HG03469 (cell line): ENCODE results near the gene NUTM2A.
"Not testable (repeated sequence)": the region's sequence is repeated elsewhere in the genome, so short reads cannot be mapped to it uniquely, and the experiment has no call there.

Experiments used
- ATAC-seq: cut with Tn5 transposase; IDR thresholded peaks from one replicate; pipeline ENCODE4 v1.9.1; 2021; ENCODE audit warnings: mild to moderate bottlenecking, moderate library complexity, moderate number of reproducible peaks; ENCODE audit not compliant: unreplicated experiment

The NUTM2A gene, protein sequence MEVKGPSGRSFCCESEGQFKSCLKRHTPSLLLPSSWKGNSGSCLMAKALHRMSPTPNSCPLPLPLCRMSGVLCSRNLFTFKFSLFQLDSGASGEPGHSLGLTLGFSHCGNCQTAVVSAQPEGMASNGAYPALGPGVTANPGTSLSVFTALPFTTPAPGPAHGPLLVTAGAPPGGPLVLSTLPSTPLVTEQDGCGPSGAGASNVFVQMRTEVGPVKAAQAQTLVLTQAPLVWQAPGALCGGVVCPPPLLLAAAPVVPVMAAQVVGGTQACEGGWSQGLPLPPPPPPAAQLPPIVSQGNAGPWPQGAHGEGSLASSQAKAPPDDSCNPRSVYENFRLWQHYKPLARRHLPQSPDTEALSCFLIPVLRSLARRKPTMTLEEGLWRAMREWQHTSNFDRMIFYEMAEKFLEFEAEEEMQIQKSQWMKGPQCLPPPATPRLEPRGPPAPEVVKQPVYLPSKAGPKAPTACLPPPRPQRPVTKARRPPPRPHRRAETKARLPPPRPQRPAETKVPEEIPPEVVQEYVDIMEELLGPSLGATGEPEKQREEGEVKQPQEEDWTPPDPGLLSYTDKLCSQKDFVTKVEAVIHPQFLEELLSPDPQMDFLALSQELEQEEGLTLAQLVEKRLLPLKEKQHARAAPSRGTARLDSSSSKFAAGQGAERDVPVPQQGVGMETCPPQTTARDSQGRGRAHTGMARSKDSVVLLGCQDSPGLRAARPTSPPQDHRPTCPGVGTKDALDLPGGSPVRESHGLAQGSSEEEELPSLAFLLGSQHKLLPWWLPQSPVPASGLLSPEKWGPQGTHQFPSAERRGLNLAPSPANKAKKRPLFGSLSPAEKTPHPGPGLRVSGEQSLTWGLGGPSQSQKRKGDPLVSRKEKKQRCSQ

GRCh38 chr10:87225148-87225547, at the start of gene NUTM2A:
Gene NUTM2A, plus strand, starts transcription at chr10:87225448. Its CDS starts 383 bp downstream, at chr10:87225831.
- not testable (repeated sequence) for ATAC-seq

DNA sequence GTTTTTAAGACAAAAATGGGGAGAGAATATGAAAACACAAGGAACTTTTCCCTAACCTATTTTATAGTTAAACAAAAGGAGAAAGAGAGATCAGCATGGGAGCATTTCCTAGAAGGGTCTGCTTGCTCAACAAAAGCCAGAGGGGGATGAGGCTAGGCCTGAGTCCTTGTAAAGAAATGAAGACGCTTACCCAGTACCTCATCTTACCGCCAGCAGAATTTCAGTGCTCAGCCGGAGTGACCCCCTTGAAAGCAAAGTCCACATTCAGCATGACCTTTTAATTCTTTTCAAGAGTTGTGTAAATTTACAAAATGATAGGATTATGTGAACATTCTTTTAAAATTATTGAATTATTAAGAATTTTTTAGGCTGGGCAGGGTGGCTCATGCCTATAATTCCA, 47.7 kb upstream of the NUTM2A start:
- ATAC-seq = not testable (repeated sequence)

DNA sequence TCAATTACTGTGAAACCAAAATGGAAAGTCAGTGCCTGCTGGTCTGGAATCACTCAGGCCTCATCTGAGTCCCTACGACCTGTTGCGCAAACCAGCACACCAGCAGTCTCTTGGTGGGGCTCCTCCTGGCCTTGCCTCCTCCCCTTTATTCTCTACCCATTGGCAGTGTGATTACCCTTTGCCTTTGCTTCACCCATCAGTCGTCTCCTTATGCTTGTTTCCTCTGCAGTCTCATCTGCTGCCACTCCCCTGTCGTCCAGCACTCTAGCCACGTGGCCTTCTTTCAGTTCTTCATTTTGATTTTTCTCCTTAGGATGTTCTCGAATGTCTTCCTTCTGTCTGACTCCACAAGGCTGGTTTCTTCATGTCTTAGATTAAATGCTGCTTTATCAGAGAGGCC, 40.8 kb upstream of the NUTM2A start:
- ATAC-seq = not testable (repeated sequence)

DNA sequence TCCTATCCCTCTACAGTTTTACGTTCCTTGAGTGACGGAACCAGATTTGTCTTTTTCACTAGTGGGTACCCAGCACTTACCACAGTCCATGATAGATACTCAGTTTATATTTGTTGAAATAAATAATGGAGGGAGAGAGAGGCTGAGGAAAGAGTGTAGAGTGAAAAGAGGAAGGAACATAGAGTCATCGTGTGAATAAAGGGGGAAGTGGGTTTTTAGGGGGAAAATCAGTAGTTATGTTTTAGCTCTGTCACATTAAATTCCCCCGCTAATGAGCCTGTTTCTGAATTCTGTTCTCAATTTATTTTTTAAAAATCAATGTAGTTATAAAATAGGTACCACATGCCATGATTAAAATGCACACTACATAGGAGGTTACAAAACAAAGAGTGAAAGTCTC, 39.2 kb upstream of the NUTM2A start:
- ATAC-seq = not testable (repeated sequence)

GRCh38 chr10:87187573-87187972, 37.7 kb upstream of the NUTM2A start:
- ATAC-seq = not testable (repeated sequence)

- ATAC-seq = not testable (repeated sequence)
These were observed 33.4 kb upstream of the NUTM2A start for GRCh38 chr10:87191841-87192240.

DNA sequence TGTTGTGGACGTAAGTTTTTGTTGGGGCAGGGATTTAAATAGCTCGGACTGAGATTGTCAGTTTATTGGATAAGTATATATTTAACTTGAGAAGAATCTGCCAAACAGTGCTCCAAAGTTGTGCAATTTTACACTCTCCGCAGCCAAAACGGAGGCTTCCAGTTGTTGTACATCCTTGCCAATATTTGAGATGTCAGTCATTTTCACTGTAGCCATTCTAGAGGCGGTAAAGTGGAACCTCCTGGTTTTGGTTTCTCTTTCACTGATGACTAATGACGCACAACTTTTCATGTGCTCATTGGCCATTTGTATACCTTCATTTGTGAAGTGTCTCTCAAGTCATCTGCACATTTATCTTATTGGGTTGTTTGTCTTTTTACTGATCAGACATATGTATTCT, 24.3 kb upstream of the NUTM2A start:
- ATAC-seq = not testable (repeated sequence)

GRCh38 chr10:87204801-87205200, 20.4 kb upstream of the NUTM2A start:
- not testable (repeated sequence) for ATAC-seq

DNA sequence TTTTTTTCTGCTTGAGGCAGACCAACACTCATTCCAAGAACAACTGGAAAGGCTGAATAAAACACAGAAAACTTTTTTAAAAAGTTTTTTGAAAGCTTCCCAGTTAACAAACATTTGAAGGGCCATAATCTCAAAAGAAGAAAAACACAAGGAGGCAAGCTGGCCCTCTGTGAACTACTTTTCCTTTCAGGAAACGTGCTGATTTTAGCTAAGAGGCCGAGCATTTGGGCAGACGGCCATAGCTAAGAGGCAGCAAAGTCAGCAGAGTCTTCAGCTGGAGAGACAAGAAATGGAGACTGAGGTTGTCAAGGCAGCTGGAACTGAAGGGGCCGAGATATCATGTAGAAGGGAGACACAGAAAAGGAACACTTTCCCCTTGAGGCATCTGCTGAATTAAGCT, 18.3 kb upstream of the NUTM2A start:
- ATAC-seq = not testable (repeated sequence)

- not testable (repeated sequence) for ATAC-seq
These were observed 14.9 kb upstream of the NUTM2A start for GRCh38 chr10:87210309-87210708.

DNA sequence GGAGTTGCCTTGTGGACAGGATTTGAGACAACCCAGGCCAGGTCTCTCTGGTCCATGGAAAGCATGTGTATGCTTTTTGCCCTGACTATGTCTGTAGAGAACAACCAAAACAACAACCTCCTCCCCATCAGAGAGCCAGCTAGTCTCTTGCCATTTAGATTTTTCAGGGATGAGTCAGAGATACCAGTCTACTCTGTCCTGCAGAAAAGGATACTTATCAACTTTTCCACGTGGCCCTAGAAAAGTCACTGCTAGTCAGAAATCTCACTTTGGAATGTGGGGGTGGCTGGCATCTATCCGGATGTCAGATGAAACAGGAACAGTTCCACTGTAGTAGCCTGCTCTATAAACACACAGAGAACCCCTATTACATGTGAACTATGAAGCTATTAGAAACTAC, 13.4 kb upstream of the NUTM2A start:
- not testable (repeated sequence) for ATAC-seq

DNA sequence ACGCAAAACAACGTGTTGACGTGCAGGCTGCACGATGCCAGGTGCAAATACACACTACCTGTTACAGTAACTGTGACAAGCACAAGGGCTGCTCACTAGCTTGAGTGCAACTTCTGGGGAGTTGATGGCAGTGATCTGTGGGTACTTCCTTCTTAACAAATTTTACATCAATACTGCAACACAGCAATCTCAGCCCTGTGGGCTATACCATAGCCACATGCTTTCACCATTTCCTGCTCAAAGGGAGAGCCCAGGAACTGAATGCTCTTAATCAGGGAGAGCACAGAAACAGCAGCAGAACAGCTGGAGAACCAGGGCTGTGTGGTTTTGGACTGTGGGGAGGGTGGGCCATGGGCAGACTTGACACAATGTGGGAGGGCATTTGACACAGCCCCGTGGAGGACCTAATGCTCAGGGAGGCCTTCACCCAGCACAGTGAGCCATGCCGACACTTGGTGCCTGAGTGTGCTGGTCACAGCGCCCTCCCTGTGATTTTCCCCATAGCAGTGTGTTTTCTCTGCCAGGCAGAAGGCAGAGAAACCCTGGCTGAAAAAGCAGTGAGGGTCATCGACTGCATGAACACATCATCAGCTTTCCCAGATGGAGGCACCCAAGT, 12.0 kb upstream of the NUTM2A start:
- ATAC-seq = not testable (repeated sequence)

DNA sequence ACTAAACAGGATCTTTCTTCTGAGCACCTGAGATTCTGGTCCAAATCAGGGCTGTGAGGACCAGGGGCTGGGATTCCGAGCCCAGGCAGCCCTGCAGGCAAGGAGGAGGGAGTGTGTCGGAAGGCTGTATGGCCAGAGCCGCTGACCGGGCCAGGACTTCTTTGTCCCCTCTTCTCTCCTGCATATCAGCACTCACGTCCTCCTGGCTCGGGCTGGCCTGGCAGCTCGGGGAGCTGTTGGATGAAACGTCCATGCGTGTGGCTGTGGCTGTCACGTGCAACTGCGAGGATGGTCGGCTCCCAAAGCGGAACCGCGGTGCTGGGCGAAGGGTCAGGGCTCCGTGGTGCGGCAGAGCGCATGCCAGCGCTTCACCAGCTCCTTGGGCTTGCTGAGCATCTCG, 11.4 kb upstream of the NUTM2A start:
- not testable (repeated sequence) for ATAC-seq

- ATAC-seq = not testable (repeated sequence)
These were observed 9.1 kb upstream of the NUTM2A start for GRCh38 chr10:87216120-87216519.

GRCh38 chr10:87219370-87219769, 5.9 kb upstream of the NUTM2A start:
- not testable (repeated sequence) for ATAC-seq

- not testable (repeated sequence) for ATAC-seq
These were observed 2.5 kb upstream of the NUTM2A start for GRCh38 chr10:87222789-87223188.

GRCh38 chr10:87228247-87228646, 3.0 kb downstream of the NUTM2A start:
- not testable (repeated sequence) for ATAC-seq

DNA sequence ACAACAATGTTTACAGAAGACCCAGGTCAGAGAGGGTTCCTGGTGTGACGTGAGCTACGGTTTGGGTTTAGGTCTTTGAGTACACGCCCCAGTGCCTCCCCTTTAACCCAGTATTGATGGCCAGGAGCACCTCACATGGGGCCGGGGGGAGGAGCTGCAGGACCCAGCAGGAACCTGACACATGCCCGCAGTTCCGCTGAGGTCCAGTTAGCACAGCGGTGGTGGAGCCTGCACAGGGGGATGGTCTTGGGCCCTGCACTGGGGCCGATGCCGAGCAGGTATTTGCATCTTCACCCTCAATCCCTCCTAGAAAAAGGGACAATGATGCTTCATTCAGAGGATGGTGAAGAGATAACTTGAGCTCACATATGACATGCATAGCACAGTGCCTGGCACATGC, 4.0 kb downstream of the NUTM2A start:
- ATAC-seq = not testable (repeated sequence)

GRCh38 chr10:87234854-87235253, 9.6 kb downstream of the NUTM2A start:
- not testable (repeated sequence) for ATAC-seq

DNA sequence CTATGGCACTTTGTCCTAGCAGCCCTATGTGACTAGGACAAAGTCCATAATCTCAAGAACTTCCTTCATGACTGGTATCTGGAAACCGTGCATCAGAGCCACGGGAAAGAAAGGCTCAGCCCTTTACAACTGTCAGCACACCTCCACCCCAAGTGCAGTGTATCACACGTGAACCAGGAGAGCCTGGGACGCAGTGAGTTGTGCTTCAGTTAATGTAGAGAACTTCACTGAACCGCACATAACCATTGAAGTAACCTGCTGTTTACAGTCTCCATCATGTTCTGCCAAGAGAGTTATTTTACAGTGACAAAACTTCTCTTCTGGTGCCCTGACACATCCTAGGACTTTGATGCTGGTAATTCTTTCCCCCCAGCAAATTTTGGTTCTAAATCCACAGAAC, 12.0 kb downstream of the NUTM2A start:
- not testable (repeated sequence) for ATAC-seq

- not testable (repeated sequence) for ATAC-seq
These were observed 14.1 kb downstream of the NUTM2A start for GRCh38 chr10:87239346-87239808.
